ENCODE data around the gene HSPA1B. TPM values are rescaled to one million over a fixed set of nuclear protein-coding genes. Genes with fewer than 3 reads are reported as not detected.
"Not testable (repeated sequence)": the region's sequence is repeated elsewhere in the genome, so short reads cannot be mapped to it uniquely, and the experiment has no call there.

Gene HSPA1B
- total RNA-seq, 2 experiments from 2014 or later: 60.9 to 177 TPM

DNA sequence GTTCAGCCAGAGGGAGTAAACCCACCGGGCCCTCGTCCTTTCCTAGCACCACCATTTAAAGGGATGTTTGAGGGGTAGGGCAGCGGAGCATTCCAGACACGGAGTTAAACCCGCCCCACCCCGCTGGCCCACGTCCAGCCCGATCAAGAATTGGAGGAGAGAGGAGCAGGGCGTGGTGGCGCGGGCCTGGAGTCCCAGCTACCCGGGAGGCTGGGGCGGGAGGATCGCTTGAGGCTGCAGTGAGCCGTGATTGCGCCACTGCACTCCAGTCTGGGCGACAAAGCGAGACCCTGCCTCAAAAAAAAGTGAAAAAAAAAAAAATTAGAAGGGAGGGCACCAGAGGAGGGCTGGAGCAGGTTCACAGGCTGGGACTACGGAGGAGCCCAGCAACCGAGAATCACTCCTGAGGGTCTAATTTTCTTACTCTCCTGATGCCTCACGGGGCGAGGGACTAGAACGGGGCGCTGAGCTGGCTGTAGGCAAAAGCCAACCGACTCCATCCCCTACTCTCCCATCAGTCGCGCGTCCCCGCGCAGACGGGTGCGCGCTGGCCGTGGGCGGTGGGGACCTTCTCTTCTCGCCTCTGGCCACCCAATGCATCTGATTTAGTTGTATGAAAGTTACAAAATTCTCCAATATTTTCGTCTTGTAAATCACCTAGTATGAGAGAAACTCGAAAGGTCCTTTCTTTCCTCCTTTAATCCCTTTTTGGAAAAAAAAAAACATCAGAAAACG lies 6.1 kb upstream of the HSPA1B start:
- H3K4me2 ChIP-seq (ENCODE audit: low read length): peak overlapping the region; percentile 85
- peak; percentile 43 for DNase-seq (ENCODE audit: low spot score)
- TF ChIP-seq EZH2phosphoT487 (IDR thresholded peaks at IDR 0.05; ENCODE audit: borderline replicate concordance, low read depth, low read length): no peak
- TF ChIP-seq, protein P1, sequence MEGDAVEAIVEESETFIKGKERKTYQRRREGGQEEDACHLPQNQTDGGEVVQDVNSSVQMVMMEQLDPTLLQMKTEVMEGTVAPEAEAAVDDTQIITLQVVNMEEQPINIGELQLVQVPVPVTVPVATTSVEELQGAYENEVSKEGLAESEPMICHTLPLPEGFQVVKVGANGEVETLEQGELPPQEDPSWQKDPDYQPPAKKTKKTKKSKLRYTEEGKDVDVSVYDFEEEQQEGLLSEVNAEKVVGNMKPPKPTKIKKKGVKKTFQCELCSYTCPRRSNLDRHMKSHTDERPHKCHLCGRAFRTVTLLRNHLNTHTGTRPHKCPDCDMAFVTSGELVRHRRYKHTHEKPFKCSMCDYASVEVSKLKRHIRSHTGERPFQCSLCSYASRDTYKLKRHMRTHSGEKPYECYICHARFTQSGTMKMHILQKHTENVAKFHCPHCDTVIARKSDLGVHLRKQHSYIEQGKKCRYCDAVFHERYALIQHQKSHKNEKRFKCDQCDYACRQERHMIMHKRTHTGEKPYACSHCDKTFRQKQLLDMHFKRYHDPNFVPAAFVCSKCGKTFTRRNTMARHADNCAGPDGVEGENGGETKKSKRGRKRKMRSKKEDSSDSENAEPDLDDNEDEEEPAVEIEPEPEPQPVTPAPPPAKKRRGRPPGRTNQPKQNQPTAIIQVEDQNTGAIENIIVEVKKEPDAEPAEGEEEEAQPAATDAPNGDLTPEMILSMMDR (conservative IDR thresholded peaks at IDR 0.05; ENCODE audit: low read length): no peak
- CTCF ChIA-PET (ENCODE audit: unreplicated experiment): interaction anchor here (1.2 kb wide), 1 partner anchor 111 kb away, joined by 3 read pairs; no protein-coding TSS in a partner anchor
- H4K20me1 ChIP-seq (ENCODE audit: insufficient read depth, low read length): no peaks in the 10 kb centered on the region
- POLR2A ChIA-PET: interaction anchor here (2.3 kb wide), 1 partner anchor 14 kb away, joined by 9 read pairs; the partner anchor contains the start of gene LSM2
- intact Hi-C loops (cut with micrococcal nuclease; ENCODE audit: unreplicated experiment): no loop called here
- no peaks in the 10 kb centered on the region for H3K9me3 ChIP-seq (ENCODE audit: low read length)
- H3K79me2 ChIP-seq (ENCODE audit: insufficient read depth, low read depth, low read length): no peaks in the 10 kb centered on the region
- no peaks in the 10 kb centered on the region for H3K36me3 ChIP-seq (ENCODE audit: insufficient read depth, low read length)
- H3K4me3 ChIP-seq (ENCODE audit: low read depth, low read length, poor library complexity, severe bottlenecking): peak overlapping the region; percentile 70
- peak overlapping the region; percentile 34 for H3K27ac ChIP-seq (ENCODE audit: low read depth, low read length, poor library complexity, severe bottlenecking)
- no TSS peak for BruUV-seq (replicated peaks)
- H3K9me2 ChIP-seq (ENCODE audit: insufficient read depth, low read length): no peaks in the 10 kb centered on the region
- peaks cover 57% of the 10 kb centered on the region for H3K4me1 ChIP-seq (ENCODE audit: insufficient read depth, low read length, poor library complexity, severe bottlenecking)
- H2AFZ ChIP-seq (ENCODE audit: low read length): peak overlapping the region; percentile 97

GRCh38 chr6:31822036-31822821 lies 5.3 kb upstream of the HSPA1B start:
- BruUV-seq (replicated peaks): TSS peak; percentile 93
- POLR2A ChIA-PET: interaction anchor here (1.0 to 2.3 kb wide), 3 partner anchors 15 to 84 kb away, joined by 3 to 9 read pairs (median 3); partner anchors contain the start of genes LSM2 and VARS1

DNA sequence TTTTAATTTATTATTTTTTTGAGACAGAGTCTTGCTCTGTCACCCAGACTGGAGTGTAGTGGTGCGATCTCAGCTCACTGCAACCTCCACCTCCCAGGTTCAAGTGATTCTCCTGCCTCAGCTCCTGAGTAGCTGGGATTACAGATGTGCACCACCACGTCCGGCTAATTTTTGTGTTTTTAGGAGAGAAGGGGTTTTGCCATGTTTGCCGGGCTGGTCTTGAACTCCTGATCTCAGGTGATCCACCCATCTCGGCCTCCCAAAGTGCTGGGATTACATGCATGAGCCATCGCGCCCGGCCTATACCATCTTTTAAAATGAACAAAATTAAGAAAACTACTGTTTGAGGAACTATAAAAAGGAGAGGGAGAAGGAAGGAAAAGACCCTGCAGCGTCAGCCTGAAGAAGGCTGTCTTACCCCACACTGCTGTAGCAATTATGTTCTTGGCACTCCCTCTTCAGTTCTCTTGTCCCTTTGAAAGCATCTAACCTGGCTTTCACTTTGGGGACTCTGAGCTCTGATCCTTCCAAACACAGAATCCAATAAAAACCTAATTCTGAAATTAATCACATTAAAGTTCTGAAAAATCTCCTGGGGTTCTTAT lies 3.8 kb upstream of the HSPA1B start:
- H3K4me3 ChIP-seq (ENCODE audit: low read depth, low read length, poor library complexity, severe bottlenecking); H3K27ac ChIP-seq (ENCODE audit: low read depth, low read length, poor library complexity, severe bottlenecking); H3K9me3 ChIP-seq (ENCODE audit: low read length); BruUV-seq (replicated peaks); intact Hi-C loops (cut with micrococcal nuclease; ENCODE audit: unreplicated experiment); H3K4me2 ChIP-seq (ENCODE audit: low read length); CTCF ChIA-PET (ENCODE audit: unreplicated experiment); H3K36me3 ChIP-seq (ENCODE audit: insufficient read depth, low read length); H2AFZ ChIP-seq (ENCODE audit: low read length); H3K79me2 ChIP-seq (ENCODE audit: insufficient read depth, low read depth, low read length); DNase-seq (ENCODE audit: low spot score); H3K9me2 ChIP-seq (ENCODE audit: insufficient read depth, low read length); H4K20me1 ChIP-seq (ENCODE audit: insufficient read depth, low read length): not testable (repeated sequence)
- H3K4me1 ChIP-seq (ENCODE audit: insufficient read depth, low read length, poor library complexity, severe bottlenecking): peaks cover 49% of the 10 kb centered on the region
- POLR2A ChIA-PET: interaction anchor here (1.4 to 2.3 kb wide), 2 partner anchors 16 to 85 kb away, joined by 3 to 9 read pairs; partner anchors contain the start of gene LSM2

More at GRCh38 chr6:31822036-31822821, 5.3 kb upstream of the HSPA1B start:
- Histone ChIP-seq H3K79me2 (ENCODE audit: insufficient read depth, low read depth, low read length) (no peaks in the 10 kb centered on the region), H3K36me3 (ENCODE audit: insufficient read depth, low read length) (no peaks in the 10 kb centered on the region), H3K27ac (ENCODE audit: low read depth, low read length, poor library complexity, severe bottlenecking) (peak overlapping the region; percentile 34), H3K9me2 (ENCODE audit: insufficient read depth, low read length) (no peaks in the 10 kb centered on the region), H3K4me2 (ENCODE audit: low read length) (peak overlapping the region; percentile 85), H2AFZ (ENCODE audit: low read length) (peak overlapping the region; percentile 97), H3K4me1 (ENCODE audit: insufficient read depth, low read length, poor library complexity, severe bottlenecking) (peaks cover 62% of the 10 kb centered on the region), H3K9me3 (ENCODE audit: low read length) (no peaks in the 10 kb centered on the region), H3K4me3 (ENCODE audit: low read depth, low read length, poor library complexity, severe bottlenecking) (peak overlapping the region; percentile 70), H4K20me1 (ENCODE audit: insufficient read depth, low read length) (no peaks in the 10 kb centered on the region)
- peak; percentile 58 for DNase-seq (ENCODE audit: low spot score)
- TF ChIP-seq, protein P1 (conservative IDR thresholded peaks at IDR 0.05; ENCODE audit: low read length): 0 out of 2 replicates have a peak, but pooled peaks have one; percentile 15
- TF ChIP-seq EZH2phosphoT487 (IDR thresholded peaks at IDR 0.05; ENCODE audit: borderline replicate concordance, low read depth, low read length): no peak
- intact Hi-C loops (cut with micrococcal nuclease; ENCODE audit: unreplicated experiment): no loop called here
- CTCF ChIA-PET (ENCODE audit: unreplicated experiment): interaction anchor here (0.6 to 1.2 kb wide), 2 partner anchors 15 to 111 kb away, joined by 3 read pairs; partner anchors contain the start of gene LSM2

All from OCI-LY7 (cell line).